Neural cell (in vitro differentiated cells): Measurements from ENCODE around the gene USB1. TPM values are rescaled to one million over a fixed set of nuclear protein-coding genes. Genes with fewer than 3 reads are reported as not detected.

Source experiments
- H2AFZ ChIP-seq: fragments of 200-600, 300-800 bp; sonication (generic), shearing (Covaris generic); 2 replicates; pipeline ENCODE4 v1.6.0; 2014; ENCODE audit warnings: low read depth, mild to moderate bottlenecking, antibody characterized with exemption, low read length, moderate library complexity
- H3F3A ChIP-seq: fragments of 200-600 bp; shearing (Covaris generic); 2 replicates; pipeline ENCODE4 v1.6.1; 2016; ENCODE audit warnings: mild to moderate bottlenecking, moderate library complexity, mixed read lengths, antibody characterized with exemption, low read length; ENCODE audit not compliant: insufficient read depth, poor library complexity, severe bottlenecking
- H3K27ac ChIP-seq: fragments of 200-600, 300-800 bp; sonication (generic), shearing (Covaris generic); 2 replicates; pipeline ENCODE4 v1.5.1; 2014; ENCODE audit warnings: mild to moderate bottlenecking, low read length, moderate library complexity
- H3K27me3 ChIP-seq: fragments of 300-800, 200-600 bp; sonication (generic), shearing (Covaris generic); 2 replicates; pipeline ENCODE4 v1.6.0; 2014; ENCODE audit warnings: mild to moderate bottlenecking, low read depth, low read length, moderate library complexity; ENCODE audit not compliant: insufficient read depth
- H3K36me3 ChIP-seq: fragments of 300-800, 200-600 bp; sonication (generic), shearing (Covaris generic); 2 replicates; pipeline ENCODE4 v1.5.1; 2014; ENCODE audit warnings: mild to moderate bottlenecking, antibody characterized with exemption, low read length, moderate library complexity; ENCODE audit not compliant: insufficient read depth
- H3K4me2 ChIP-seq: fragments of 300-800, 200-600 bp; sonication (generic), shearing (Covaris generic); 2 replicates; pipeline ENCODE4 v1.6.0; 2014; ENCODE audit warnings: mild to moderate bottlenecking, low read length
- H3K4me3 ChIP-seq: fragments of 300-800, 200-600 bp; sonication (generic), shearing (Covaris generic); 2 replicates; pipeline ENCODE4 v1.5.1; 2014; ENCODE audit warnings: mild to moderate bottlenecking, low read length, moderate library complexity
- H3K79me2 ChIP-seq: fragments of 200-600 bp; shearing (Covaris generic); replicated peaks from 2 replicates; pipeline ENCODE4 v1.6.0; 2014; ENCODE audit warnings: mild to moderate bottlenecking, low read length, moderate library complexity; ENCODE audit not compliant: insufficient read depth
- H3K9ac ChIP-seq: fragments of 300-800, 200-600 bp; sonication (generic), shearing (Covaris generic); 2 replicates; pipeline ENCODE4 v1.6.1; 2016; ENCODE audit warnings: mild to moderate bottlenecking, low read length, mixed read lengths
- H3K9me2 ChIP-seq: fragments of 200-600 bp; shearing (Covaris generic); 2 replicates; pipeline ENCODE4 v1.6.1; 2016; ENCODE audit warnings: mild to moderate bottlenecking, low read length, mixed read lengths; ENCODE audit not compliant: insufficient read depth
- H3K9me3 ChIP-seq: fragments of 200-600, 300-800 bp; sonication (generic), shearing (Covaris generic); 2 replicates; pipeline ENCODE4 v1.6.1; 2016; ENCODE audit warnings: mild to moderate bottlenecking, mixed run types, low read length, moderate library complexity, mixed read lengths
- H4K20me1 ChIP-seq: fragments of 200-600 bp; shearing (Covaris generic); 2 replicates; pipeline ENCODE4 v1.6.1; 2016; ENCODE audit warnings: mild to moderate bottlenecking, mixed run types; ENCODE audit not compliant: insufficient read depth
- CTCF ChIP-seq: fragments of 450-650 bp; IDR thresholded peaks from 2 replicates; pipeline ENCODE4 v1.5.1; 2014; ENCODE audit warnings: antibody characterized with exemption, mild to moderate bottlenecking, moderate library complexity; ENCODE audit not compliant: poor library complexity, severe bottlenecking
- EP300 ChIP-seq: fragments of 450-650 bp; conservative IDR thresholded peaks from 2 replicates; pipeline ENCODE4 v1.6.1; 2014; ENCODE audit warnings: antibody characterized with exemption, mild to moderate bottlenecking, moderate library complexity; ENCODE audit not compliant: poor library complexity, severe bottlenecking
- EZH2 ChIP-seq: fragments of 200-600, 300-800 bp; shearing (Covaris generic), sonication (generic); IDR thresholded peaks from 2 replicates; pipeline ENCODE4 v1.6.1; 2014; ENCODE audit warnings: antibody characterized with exemption, low read length, borderline replicate concordance, mild to moderate bottlenecking; ENCODE audit not compliant: insufficient read depth, poor library complexity, severe bottlenecking
- MXI1 ChIP-seq: fragments of 450-650 bp; conservative IDR thresholded peaks from 2 replicates; pipeline ENCODE4 v1.6.1; 2014; ENCODE audit warnings: antibody characterized with exemption, mild to moderate bottlenecking; ENCODE audit not compliant: poor library complexity, severe bottlenecking
- POLR2AphosphoS5 ChIP-seq: IDR thresholded peaks from 2 replicates; pipeline ENCODE4 v1.6.1; 2012
- RAD21 ChIP-seq: fragments of 450-650 bp; conservative IDR thresholded peaks from 2 replicates; pipeline ENCODE4 v1.6.1; 2014; ENCODE audit warnings: antibody characterized with exemption, mild to moderate bottlenecking, moderate library complexity
- REST ChIP-seq: IDR thresholded peaks from 2 replicates; pipeline ENCODE4 v1.6.1; 2012; ENCODE audit warnings: borderline replicate concordance
- SMC3 ChIP-seq: fragments of 450-650 bp; conservative IDR thresholded peaks from 2 replicates; pipeline ENCODE4 v1.6.1; 2014; ENCODE audit warnings: antibody characterized with exemption, mild to moderate bottlenecking, moderate library complexity; ENCODE audit not compliant: poor library complexity
- TAF1 ChIP-seq: IDR thresholded peaks from 2 replicates; pipeline ENCODE4 v1.6.1; 2012; ENCODE audit warnings: low read depth
- polyA plus RNA-seq: library from polyadenylated mRNA; depleted of rRNA; stranded (reverse); fragments of >200 nt; gene quantifications from 2 replicates; pipeline ENCODE4 v1.2.3, GENCODE V29; 2014

USB1 gene
- polyA plus RNA-seq, 1 donor from 2014 or later: 25.7 TPM

GRCh38 chr16:58040945-58041627 lies 39.9 kb downstream of the USB1 start:
- no peak for TF ChIP-seq TAF1
- TF ChIP-seq SMC3: no peak
- TF ChIP-seq EZH2: no peak
- no peak for TF ChIP-seq EP300
- TF ChIP-seq RAD21: no peak
- no peak for TF ChIP-seq MXI1
- TF ChIP-seq POLR2AphosphoS5: no peak
- no peak for TF ChIP-seq CTCF
- no peak for TF ChIP-seq REST
- Histone ChIP-seq H3K36me3 (no peaks in the 10 kb centered on the region), H3K9me3 (no peaks in the 10 kb centered on the region), H3K27me3 (no peaks in the 10 kb centered on the region), H3K4me2 (no peak overlapping the region), H4K20me1 (no peaks in the 10 kb centered on the region), H3K79me2 (no peaks in the 10 kb centered on the region), H3K4me3 (no peak overlapping the region), H3K9ac (no peak overlapping the region), H2AFZ (no peak overlapping the region), H3F3A (no peaks in the 10 kb centered on the region), H3K27ac (no peak overlapping the region), H3K9me2 (no peaks in the 10 kb centered on the region)

GRCh38 chr16:58041628-58041955 lies 40.4 kb downstream of the USB1 start:
- TF ChIP-seq CTCF: no peak
- TF ChIP-seq RAD21: no peak
- TF ChIP-seq POLR2AphosphoS5: no peak
- TF ChIP-seq REST: no peak
- TF ChIP-seq SMC3: no peak
- TF ChIP-seq EZH2: no peak
- no peak for TF ChIP-seq MXI1
- TF ChIP-seq EP300: no peak
- no peak for TF ChIP-seq TAF1
- H3K36me3 ChIP-seq: no peaks in the 10 kb centered on the region

More at GRCh38 chr16:58041628-58041955, 40.4 kb downstream of the USB1 start:
- H3K9me3 ChIP-seq: no peaks in the 10 kb centered on the region
- H4K20me1 ChIP-seq: no peaks in the 10 kb centered on the region
- H2AFZ ChIP-seq: no peak overlapping the region
- no peak overlapping the region for H3K9ac ChIP-seq
- no peaks in the 10 kb centered on the region for H3K79me2 ChIP-seq
- no peak overlapping the region for H3K27ac ChIP-seq
- no peak overlapping the region for H3K4me3 ChIP-seq
- H3F3A ChIP-seq: no peaks in the 10 kb centered on the region
- no peaks in the 10 kb centered on the region for H3K27me3 ChIP-seq
- no peaks in the 10 kb centered on the region for H3K9me2 ChIP-seq
- H3K4me2 ChIP-seq: no peak overlapping the region
